B cell (primary cell): Measurements from ENCODE around the gene MRTFA. TPM values are rescaled to one million over a fixed set of nuclear protein-coding genes. Genes with fewer than 3 reads are reported as not detected.

Experiments
- ATAC-seq: fragments of 200-7000 bp; cut with Tn5 transposase; one replicate; pipeline ENCODE4 v1.10.0; 2021; ENCODE audit warnings: low read depth, mild to moderate bottlenecking, moderate number of reproducible peaks, moderate library complexity
- CTCF ChIA-PET: fragments of 350-600 bp; sonication (Branson Sonifier 250); formaldehyde crosslinking; loops from one replicate; lab custom pipeline; 2021; ENCODE audit warnings: antibody characterized with exemption, inconsistent platforms; lab: Charles Lee
- POLR2A ChIA-PET: fragments of 350-600 bp; sonication (Branson Sonifier 250); formaldehyde crosslinking; loops from one replicate; lab custom pipeline; 2021; ENCODE audit warnings: antibody characterized with exemption; lab: Charles Lee
- DNase-seq: peaks from one replicate; pipeline ENCODE4 v3.0.0; 2013
- H2AFZ ChIP-seq: 2 replicates; pipeline ENCODE4 v1.6.1; 2012; ENCODE audit warnings: mild to moderate bottlenecking, low read depth, low read length; ENCODE audit not compliant: insufficient read depth, poor library complexity, severe bottlenecking
- H3K27ac ChIP-seq, 2 donors: 1 replicate in 1 of 2; 2 replicates in 1 of 2; pipeline ENCODE4 v1.5.1; 2012 to 2013; ENCODE audit warnings: low read length in 2 of 2, mild to moderate bottlenecking in 2 of 2, moderate library complexity in 1 of 2
- H3K27me3 ChIP-seq, 4 experiments: fragments of 200-600 bp in 1 of 4; sonication (generic) in 1 of 4; replicated peaks in 1 of 4; 1 replicate in 2 of 4; 2 replicates in 2 of 4; pipeline versions ENCODE4 v1.6.1 to v1.7.0; 2013 to 2016; ENCODE audit warnings: low read length in 3 of 4, mild to moderate bottlenecking in 2 of 4, mixed read lengths in 1 of 4, moderate library complexity in 1 of 4; ENCODE audit not compliant: insufficient read depth in 4 of 4, control insufficient read depth in 3 of 4; ENCODE audit errors: control extremely low read depth in 1 of 4
- H3K36me3 ChIP-seq, 2 experiments: replicated peaks in 1 of 2; 1 replicate in 1 of 2; 2 replicates in 1 of 2; pipeline versions ENCODE4 v1.6.1 to v1.7.1; 2013; ENCODE audit warnings: low read length in 1 of 2; ENCODE audit not compliant: insufficient read depth in 2 of 2, control insufficient read depth in 1 of 2; ENCODE audit errors: control extremely low read depth in 1 of 2, extremely low read depth in 1 of 2
- H3K4me1 ChIP-seq, 2 donors: fragments of 200-600 bp in 1 of 2; sonication (generic) in 1 of 2; 1 replicate in 1 of 2; 2 replicates in 1 of 2; pipeline versions ENCODE4 v1.5.1 to v1.6.1; 2013 to 2017; ENCODE audit warnings: low read length in 2 of 2; ENCODE audit not compliant: control insufficient read depth in 2 of 2, insufficient read depth in 2 of 2
- H3K4me2 ChIP-seq: replicated peaks from 2 replicates; pipeline ENCODE3; 2012; ENCODE audit warnings: mild to moderate bottlenecking, low read depth, low read length; ENCODE audit not compliant: poor library complexity, severe bottlenecking
- H3K4me3 ChIP-seq, 5 experiments: fragments of 200-600 bp in 1 of 5; sonication (generic) in 1 of 5; 1 replicate in 3 of 5; 2 replicates in 2 of 5; pipeline versions ENCODE4 v1.5.1 to v1.7.0; 2011 to 2016; ENCODE audit warnings: low read length in 4 of 5, mild to moderate bottlenecking in 4 of 5, low read depth in 2 of 5, control low read depth in 1 of 5, moderate library complexity in 1 of 5; ENCODE audit not compliant: insufficient read depth in 1 of 5; ENCODE audit errors: control extremely low read depth in 1 of 5, extremely low read depth in 1 of 5
- H3K79me2 ChIP-seq: fragments of 200-600 bp; sonication (generic); one replicate; pipeline ENCODE4 v1.6.0; 2016; ENCODE audit warnings: low read length; ENCODE audit not compliant: control insufficient read depth, insufficient read depth
- H3K9ac ChIP-seq: fragments of 200-600 bp; sonication (generic); 2 replicates; pipeline ENCODE4 v1.6.1; 2017; ENCODE audit warnings: mild to moderate bottlenecking, low read length, moderate library complexity
- H3K9me3 ChIP-seq, 3 donors: one replicate each; pipeline versions ENCODE4 v1.6.1 to v1.7.1; 2013; ENCODE audit warnings: low read length in 2 of 3; ENCODE audit not compliant: control insufficient read depth in 2 of 3, insufficient read depth in 1 of 3; ENCODE audit errors: control extremely low read depth in 1 of 3
- H4K20me1 ChIP-seq: 2 replicates; pipeline ENCODE4 v1.6.0; 2012; ENCODE audit warnings: mild to moderate bottlenecking, low read length; ENCODE audit not compliant: insufficient read depth, control insufficient read depth, poor library complexity, severe bottlenecking
- H3K27ac Mint-ChIP-seq: one replicate; pipeline ENCODE4 v1.8.0; 2021; ENCODE audit warnings: mixed read lengths
- H3K27me3 Mint-ChIP-seq: one replicate; pipeline ENCODE4 v1.8.0; 2021; ENCODE audit warnings: mixed read lengths
- H3K4me1 Mint-ChIP-seq: one replicate; pipeline ENCODE4 v1.8.0; 2021; ENCODE audit warnings: mixed read lengths
- H3K4me3 Mint-ChIP-seq: one replicate; pipeline ENCODE4 v1.8.0; 2021; ENCODE audit warnings: mixed read lengths
- H3K9me3 Mint-ChIP-seq: one replicate; pipeline ENCODE4 v1.8.0; 2022; ENCODE audit warnings: mixed read lengths; ENCODE audit not compliant: insufficient read depth
- CTCF ChIP-seq: fragments of 200-600 bp; IDR thresholded peaks from one replicate; pipeline ENCODE4 v1.8.0; 2022; ENCODE audit warnings: antibody characterized with exemption, mild to moderate bottlenecking
- EZH2 ChIP-seq: IDR thresholded peaks from 2 replicates; pipeline ENCODE4 v1.6.1; 2012; ENCODE audit warnings: borderline replicate concordance, low read depth, mild to moderate bottlenecking, moderate library complexity, low read length; ENCODE audit not compliant: insufficient read depth, poor library complexity, severe bottlenecking
- WGBS: methylation state at CpG from one replicate; pipeline ENCODE4 v1.1.5; 2013; ENCODE audit warnings: missing lambda C conversion rate; ENCODE audit not compliant: insufficient coverage; 5-methylcytosine and 5-hydroxymethylcytosine counted together
- intact Hi-C: fragments of 100-400 bp; cut with micrococcal nuclease; formaldehyde crosslinking; loops from one replicate; pipeline ENCODE4 v1.10.0; 2022
- polyA plus RNA-seq: library from polyadenylated mRNA; depleted of rRNA; stranded (reverse); fragments of >200 nt; gene quantifications from 2 replicates; pipeline ENCODE4 v1.2.3, GENCODE V29; 2012
- total RNA-seq, 2 donors: library from RNA; stranded (reverse); fragments of 120-200 nt in 1 of 2; gene quantifications; 1 replicate in 1 of 2; 2 replicates in 1 of 2; pipeline versions ENCODE4 v1.2.3 to v1.2.4, GENCODE V29; 2013 to 2022

MRTFA gene
- total and polyA plus RNA-seq, 2 donors (not counting 1 experiment from before 2014, with no cell fraction given): 28.9 to 82.6 TPM

GRCh38 chr22:40651057-40651456, 14.5 kb upstream of the MRTFA start:
- H3K9me3 ChIP-seq: no peaks in the 10 kb centered on the region
- no peak overlapping the region for H3K27ac Mint-ChIP-seq
- peak overlapping the region; percentile 57 for H3K4me2 ChIP-seq
- H3K4me3 ChIP-seq: peak overlapping the region in 1 of 5 experiments; percentile 51
- intact Hi-C loops: no loop called here
- 100% methylated on average over 1 of the region's 2 CpGs for WGBS
- peak overlapping the region; percentile 54 for H2AFZ ChIP-seq
- H3K79me2 ChIP-seq: no peaks in the 10 kb centered on the region
- peak overlapping the region; percentile 86 for H3K4me3 Mint-ChIP-seq
- H3K36me3 ChIP-seq: no peaks in the 10 kb centered on the region
- no peaks in the 10 kb centered on the region for H3K27me3 Mint-ChIP-seq
- no peaks in the 10 kb centered on the region for H4K20me1 ChIP-seq
- H3K9me3 Mint-ChIP-seq: no peaks in the 10 kb centered on the region
- peaks cover 17% of the 10 kb centered on the region for H3K4me1 Mint-ChIP-seq
- ATAC-seq (no peak), DNase-seq (no peak)
- H3K9ac ChIP-seq: peak overlapping the region; percentile 56
- no peaks in the 10 kb centered on the region for H3K27me3 ChIP-seq
- POLR2A ChIA-PET: interaction anchor here (0.6 to 1.4 kb wide), 2 partner anchors 14 to 180 kb away, joined by 3 to 6 read pairs; partner anchors contain the start of gene MRTFA
- H3K27ac ChIP-seq: no peak overlapping the region
- peaks cover 3 to 14% of the 10 kb centered on the region in 2 donors for H3K4me1 ChIP-seq
- TF ChIP-seq EZH2 (no peak), CTCF (no peak)
- CTCF ChIA-PET: interaction anchor here (1.3 to 11.7 kb wide), 4 partner anchors 105 to 249 kb away, joined by 3 to 232 read pairs (median 14); no protein-coding TSS in a partner anchor

- H3K36me3 ChIP-seq: no peaks in the 10 kb centered on the region
- ChIA-PET CTCF (interaction anchor here (0.7 to 11.7 kb wide), 8 partner anchors 35 to 334 kb away, joined by 3 to 232 read pairs (median 4); no protein-coding TSS in a partner anchor), POLR2A (interaction anchor here (0.7 to 1.9 kb wide), 3 partner anchors 12 to 214 kb away, joined by 3 to 6 read pairs (median 5); partner anchors contain the start of gene MRTFA)
- Mint-ChIP-seq H3K4me3 (no peak overlapping the region), H3K27me3 (no peaks in the 10 kb centered on the region), H3K27ac (no peak overlapping the region), H3K9me3 (no peaks in the 10 kb centered on the region), H3K4me1 (peaks cover 17% of the 10 kb centered on the region)
- H3K4me3 ChIP-seq: no peak overlapping the region
- H4K20me1 ChIP-seq: no peaks in the 10 kb centered on the region
- TF ChIP-seq CTCF (no peak), EZH2 (no peak)
- H3K4me2 ChIP-seq: no peak overlapping the region
- WGBS: 97% methylated on average over 10 of the region's 10 CpGs
- no peaks in the 10 kb centered on the region for H3K27me3 ChIP-seq
- H3K9me3 ChIP-seq: no peaks in the 10 kb centered on the region
- H3K4me1 ChIP-seq: peaks cover 4 to 17% of the 10 kb centered on the region in 2 donors
- no peak overlapping the region for H2AFZ ChIP-seq
- DNase-seq: no peak
- no peak overlapping the region for H3K9ac ChIP-seq
- no peaks in the 10 kb centered on the region for H3K79me2 ChIP-seq
- H3K27ac ChIP-seq: no peak overlapping the region
- no peak for ATAC-seq
- intact Hi-C loops: loop anchor here (5.0 kb wide), 1 partner anchor 276 kb away; the partner anchor contains the start of gene SGSM3
Measured at GRCh38 chr22:40648386-40648785, 11.9 kb upstream of the MRTFA start.
